GM12874 (cell line): ENCODE results near the gene MED7.

Experiments used
- TF ChIP-seq, protein P1 (sequence below): IDR thresholded peaks from 2 replicates; pipeline ENCODE4 v1.5.1; 2011; ENCODE audit warnings: low read depth, mild to moderate bottlenecking, control low read depth, low read length, moderate library complexity; ENCODE audit not compliant: insufficient read depth

MED7 gene

DNA sequence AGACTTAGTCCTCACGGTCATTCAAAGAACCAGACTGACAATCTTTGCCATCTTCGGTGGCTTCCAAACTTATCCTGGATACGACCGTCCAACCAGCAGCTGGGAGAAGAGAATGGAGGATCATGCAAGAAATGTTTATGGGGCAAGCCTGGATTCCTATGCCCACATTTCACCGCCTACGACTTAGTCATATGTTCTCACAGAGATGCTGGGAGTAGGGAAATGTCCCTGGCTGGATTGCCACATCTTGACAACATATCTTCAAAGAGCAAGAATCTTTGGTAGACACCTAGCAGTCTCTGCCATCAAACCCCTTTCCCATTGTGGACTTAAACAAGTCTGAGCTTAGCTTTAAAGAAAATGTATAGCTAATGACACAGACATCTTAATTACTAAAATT is 5.0 kb downstream of the MED7 start:
- TF ChIP-seq, protein P1, sequence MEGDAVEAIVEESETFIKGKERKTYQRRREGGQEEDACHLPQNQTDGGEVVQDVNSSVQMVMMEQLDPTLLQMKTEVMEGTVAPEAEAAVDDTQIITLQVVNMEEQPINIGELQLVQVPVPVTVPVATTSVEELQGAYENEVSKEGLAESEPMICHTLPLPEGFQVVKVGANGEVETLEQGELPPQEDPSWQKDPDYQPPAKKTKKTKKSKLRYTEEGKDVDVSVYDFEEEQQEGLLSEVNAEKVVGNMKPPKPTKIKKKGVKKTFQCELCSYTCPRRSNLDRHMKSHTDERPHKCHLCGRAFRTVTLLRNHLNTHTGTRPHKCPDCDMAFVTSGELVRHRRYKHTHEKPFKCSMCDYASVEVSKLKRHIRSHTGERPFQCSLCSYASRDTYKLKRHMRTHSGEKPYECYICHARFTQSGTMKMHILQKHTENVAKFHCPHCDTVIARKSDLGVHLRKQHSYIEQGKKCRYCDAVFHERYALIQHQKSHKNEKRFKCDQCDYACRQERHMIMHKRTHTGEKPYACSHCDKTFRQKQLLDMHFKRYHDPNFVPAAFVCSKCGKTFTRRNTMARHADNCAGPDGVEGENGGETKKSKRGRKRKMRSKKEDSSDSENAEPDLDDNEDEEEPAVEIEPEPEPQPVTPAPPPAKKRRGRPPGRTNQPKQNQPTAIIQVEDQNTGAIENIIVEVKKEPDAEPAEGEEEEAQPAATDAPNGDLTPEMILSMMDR = no peak

DNA sequence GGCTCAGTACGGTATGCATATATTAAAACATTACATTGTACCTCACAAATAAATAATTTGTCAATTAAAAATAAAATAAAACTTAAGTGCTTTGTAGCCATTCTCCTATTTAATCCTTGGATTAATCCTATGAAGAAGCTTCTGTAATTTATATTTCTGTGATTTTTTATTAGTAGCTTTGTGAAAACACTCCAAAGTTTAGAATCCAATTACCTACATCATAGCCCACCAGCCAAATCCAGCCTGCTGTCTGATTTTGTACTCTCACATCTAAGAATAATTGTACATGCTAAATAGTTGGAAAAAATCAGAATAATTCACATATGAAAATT is 10.4 kb downstream of the MED7 start:
- TF ChIP-seq, protein P1 = no peak

DNA sequence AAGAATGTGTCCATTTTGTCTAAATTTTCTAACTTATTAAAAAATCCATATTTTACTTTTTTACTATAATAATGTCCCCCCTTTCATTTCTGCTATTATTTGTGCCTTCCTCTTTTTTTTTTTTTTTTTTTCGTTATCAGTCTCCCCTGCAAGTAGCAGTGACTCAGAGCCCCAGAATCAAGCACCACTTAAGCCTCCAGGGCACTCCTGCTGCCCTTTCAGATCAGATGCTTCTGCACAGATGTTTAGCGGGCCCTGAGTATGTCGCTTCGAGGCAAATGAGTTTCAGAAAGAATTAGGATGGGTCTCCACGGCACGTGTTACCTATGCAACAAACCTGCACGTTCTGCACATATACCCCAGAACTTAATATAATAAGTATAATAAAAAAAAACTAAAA is 11.7 kb downstream of the MED7 start:
- TF ChIP-seq, protein P1 = no peak

DNA sequence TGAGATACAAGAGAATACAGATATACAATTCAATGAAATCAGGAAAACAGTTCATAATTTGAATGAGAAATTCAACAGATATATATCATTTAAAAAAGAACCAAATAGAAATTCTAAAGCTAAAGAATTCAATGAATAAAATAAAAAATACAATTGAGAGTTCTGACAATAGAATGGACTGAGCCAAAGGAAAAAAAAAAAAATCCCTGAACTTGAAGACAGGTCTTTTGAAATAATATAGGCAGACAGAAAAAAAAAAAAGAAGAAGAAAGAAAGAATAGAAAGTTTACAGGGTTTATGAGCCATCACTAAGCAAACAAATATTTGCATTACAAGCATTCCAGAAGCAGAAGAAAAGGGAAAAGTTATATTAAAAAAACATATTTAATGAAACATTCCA is 21.0 kb downstream of the MED7 start:
- TF ChIP-seq, protein P1 = no peak

DNA sequence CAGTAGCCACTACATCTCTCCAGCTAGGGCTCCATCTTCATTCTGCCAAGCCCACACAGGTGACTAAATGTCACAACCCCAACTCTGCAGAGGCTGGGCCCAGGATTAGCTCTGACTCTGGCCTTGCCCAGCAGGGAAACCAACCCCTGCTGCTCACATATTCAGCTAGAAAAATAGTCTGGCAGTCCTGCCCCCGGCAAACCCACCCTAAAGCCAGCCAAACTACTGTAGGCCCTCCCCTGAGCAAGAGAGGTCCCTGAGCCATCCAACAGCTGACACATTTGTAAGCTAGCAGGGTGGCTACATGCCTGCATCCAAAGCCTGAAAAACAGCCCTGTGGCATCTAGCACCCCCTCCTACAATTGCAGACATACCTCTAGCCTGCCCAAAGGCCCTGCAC is 22.6 kb downstream of the MED7 start:
- TF ChIP-seq, protein P1 = no peak

DNA sequence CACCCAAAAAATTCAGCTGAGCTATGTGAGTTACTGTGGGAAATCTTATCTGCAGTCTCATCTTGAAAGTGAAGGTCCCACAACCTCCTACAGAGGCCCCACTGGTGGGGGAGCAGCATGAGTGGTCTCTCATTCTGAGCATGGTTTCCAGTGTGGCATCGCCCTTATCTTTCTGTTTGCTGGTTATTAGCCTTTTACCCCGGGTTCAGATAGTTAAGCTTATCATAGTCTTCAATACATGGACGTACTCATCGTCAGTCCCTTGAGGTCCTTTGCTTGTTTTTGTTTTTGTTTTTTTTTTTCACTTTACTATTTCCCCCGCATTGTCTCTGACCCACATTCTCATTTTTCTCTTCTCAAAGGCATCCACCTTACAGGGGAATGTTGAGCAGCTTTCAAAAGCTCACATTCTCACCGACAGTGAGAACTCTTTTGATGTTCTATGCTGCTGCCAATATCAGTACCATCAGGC is 26.1 kb downstream of the MED7 start:
- TF ChIP-seq, protein P1 = no peak

DNA sequence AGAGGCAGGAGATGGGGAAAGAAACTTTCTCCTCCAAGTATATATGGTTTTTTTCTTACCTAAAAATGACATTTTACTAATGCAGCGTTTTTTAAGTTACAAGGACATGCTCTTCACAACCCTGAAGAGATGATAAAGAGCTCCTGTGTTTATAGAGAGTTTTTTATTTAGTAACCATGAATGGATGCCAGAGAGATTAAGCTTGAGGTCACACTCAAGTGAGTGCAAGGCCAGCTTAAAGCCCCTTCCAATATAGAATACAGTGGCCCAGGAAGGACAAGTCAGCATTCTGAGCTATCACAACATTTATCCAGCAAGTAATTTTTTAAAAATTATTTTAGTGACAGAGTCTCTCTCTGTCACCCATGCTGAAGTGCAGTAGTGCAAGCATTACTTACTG is 27.2 kb downstream of the MED7 start:
- TF ChIP-seq, protein P1 = no peak

DNA sequence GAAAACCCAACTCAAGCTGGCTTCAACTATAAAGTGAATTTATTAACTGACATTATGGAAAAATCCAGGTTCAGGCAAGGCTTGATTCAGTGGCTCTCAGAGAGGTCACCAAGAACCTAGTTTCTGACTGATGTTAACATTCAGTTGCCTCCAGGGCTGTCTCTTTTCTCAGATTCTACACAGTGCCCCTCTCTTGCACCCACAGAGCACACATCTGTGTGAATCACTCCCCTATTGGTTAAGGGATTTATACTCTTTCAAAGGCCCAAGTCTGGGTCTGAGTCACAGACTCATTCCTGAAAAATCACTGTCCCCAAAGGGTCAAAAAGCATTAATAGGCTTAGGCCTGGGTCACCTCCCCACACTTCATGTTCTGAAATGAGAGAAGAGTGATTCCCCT is 27.7 kb downstream of the MED7 start:
- TF ChIP-seq, protein P1 = no peak
